Testis (tissue), 2 donors: ENCODE measurements around the gene CTAGE8.
"Not testable (repeated sequence)": the region's sequence is repeated elsewhere in the genome, so short reads cannot be mapped to it uniquely, and the experiment has no call there.

ENCODE experiments used
- POLR2A ChIP-seq: fragments of 450-650 bp; IDR thresholded peaks from one replicate; pipeline ENCODE4 v1.6.1; 2017; ENCODE audit warnings: antibody characterized with exemption, mild to moderate bottlenecking, moderate library complexity
- TF ChIP-seq, protein P1 (sequence below), 3 experiments: fragments of 450-650 bp in 2 of 3; fragments of 200-600 bp in 1 of 3; sonication (generic) in 1 of 3; IDR thresholded peaks; one replicate each; pipeline ENCODE4 v1.5.1; 2016 to 2019; ENCODE audit warnings: antibody characterized with exemption in 3 of 3, mild to moderate bottlenecking in 2 of 3, moderate library complexity in 1 of 3

DNA sequence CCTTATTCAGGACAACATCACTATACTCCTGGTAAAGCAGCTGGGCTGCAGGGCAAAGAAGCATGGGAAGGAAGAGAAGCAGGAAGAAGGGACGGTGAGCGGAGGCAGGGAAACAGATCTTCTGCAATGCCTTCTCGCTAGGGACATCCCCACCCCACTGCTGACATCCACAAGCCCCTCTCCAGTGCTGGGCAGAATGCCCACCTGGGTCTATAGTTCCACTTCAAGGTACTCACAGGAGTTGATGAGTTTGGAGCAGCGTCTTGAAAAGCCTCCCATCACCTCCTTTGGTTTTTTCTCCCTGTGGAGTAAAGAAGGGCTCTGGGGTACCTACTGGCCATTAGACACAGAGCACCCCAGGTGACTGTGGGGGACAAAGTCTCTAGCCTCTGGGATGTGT is 13.4 kb upstream of the CTAGE8 start:
- TF ChIP-seq, protein P1, sequence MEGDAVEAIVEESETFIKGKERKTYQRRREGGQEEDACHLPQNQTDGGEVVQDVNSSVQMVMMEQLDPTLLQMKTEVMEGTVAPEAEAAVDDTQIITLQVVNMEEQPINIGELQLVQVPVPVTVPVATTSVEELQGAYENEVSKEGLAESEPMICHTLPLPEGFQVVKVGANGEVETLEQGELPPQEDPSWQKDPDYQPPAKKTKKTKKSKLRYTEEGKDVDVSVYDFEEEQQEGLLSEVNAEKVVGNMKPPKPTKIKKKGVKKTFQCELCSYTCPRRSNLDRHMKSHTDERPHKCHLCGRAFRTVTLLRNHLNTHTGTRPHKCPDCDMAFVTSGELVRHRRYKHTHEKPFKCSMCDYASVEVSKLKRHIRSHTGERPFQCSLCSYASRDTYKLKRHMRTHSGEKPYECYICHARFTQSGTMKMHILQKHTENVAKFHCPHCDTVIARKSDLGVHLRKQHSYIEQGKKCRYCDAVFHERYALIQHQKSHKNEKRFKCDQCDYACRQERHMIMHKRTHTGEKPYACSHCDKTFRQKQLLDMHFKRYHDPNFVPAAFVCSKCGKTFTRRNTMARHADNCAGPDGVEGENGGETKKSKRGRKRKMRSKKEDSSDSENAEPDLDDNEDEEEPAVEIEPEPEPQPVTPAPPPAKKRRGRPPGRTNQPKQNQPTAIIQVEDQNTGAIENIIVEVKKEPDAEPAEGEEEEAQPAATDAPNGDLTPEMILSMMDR (IDR thresholded peaks at IDR 0.05) = not testable (repeated sequence)
- TF ChIP-seq POLR2A = not testable (repeated sequence)
